A549 (cell line): Measurements from ENCODE around the gene C1orf21. TPM values are rescaled to one million over a fixed set of nuclear protein-coding genes. Genes with fewer than 3 reads are reported as not detected.

Source experiments
- ATAC-seq, 2 experiments: fragments of 200-7000 bp in 1 of 2; fragments of >200 bp in 1 of 2; cut with Nextera tagmentation in 1 of 2; cut with Tn5 transposase in 1 of 2; 3 replicates each; pipeline versions ENCODE4 v1.8.0 to v1.9.1; 2018 to 2020; ENCODE audit warnings: mild to moderate bottlenecking in 1 of 2, moderate library complexity in 1 of 2
- CTCF ChIA-PET: fragments of 300-600 bp; sonication (Branson Sonifier 250); formaldehyde crosslinking; extraction: SDS; loops from one replicate; lab custom pipeline; 2021; ENCODE audit warnings: antibody characterized with exemption, inconsistent platforms; lab: Yijun Ruan, JAX
- POLR2A ChIA-PET: fragments of 350-600 bp; formaldehyde crosslinking; extraction: SDS; loops from one replicate; lab custom pipeline; 2021; ENCODE audit warnings: antibody characterized with exemption, inconsistent platforms; lab: Yijun Ruan, JAX
- DNase-seq, 2 experiments: peaks; one replicate each; pipeline versions ENCODE4 v3.0.0 to v3.0.0-alpha.2; 2011 to 2016; ENCODE audit warnings: low read depth in 1 of 2, low spot score in 1 of 2
- FAIRE-seq: peaks from 2 replicates; lab custom pipeline; 2011; peaks lifted over from hg19 to GRCh38; lab: Jason Lieb, UNC
- H3K27ac ChIP-seq, 2 experiments: fragments of >200 bp; sonication (Bioruptor Twin); formaldehyde crosslinking; 3 replicates each; pipeline ENCODE4 v1.5.1; 2016 to 2017
- H3K4me1 ChIP-seq: fragments of >200 bp; sonication (Bioruptor Twin); formaldehyde crosslinking; 3 replicates; pipeline ENCODE4 v1.6.1; 2016
- H3K4me2 ChIP-seq: fragments of >200 bp; sonication (Bioruptor Twin); formaldehyde crosslinking; 3 replicates; pipeline ENCODE4 v1.6.1; 2016
- H3K4me3 ChIP-seq: fragments of >200 bp; sonication (Bioruptor Twin); formaldehyde crosslinking; 3 replicates; pipeline ENCODE4 v1.5.1; 2016
- H3K9me3 ChIP-seq: fragments of >200 bp; sonication (Bioruptor Twin); formaldehyde crosslinking; 3 replicates; pipeline ENCODE4 v1.6.1; 2016
- CBX2 ChIP-seq: fragments of 200-600 bp; sonication (generic); IDR thresholded peaks from 2 replicates; pipeline ENCODE4 v1.6.1; 2016; ENCODE audit warnings: low read depth, mild to moderate bottlenecking, borderline replicate concordance
- CEBPB ChIP-seq, 2 experiments: fragments of >200 bp in 1 of 2; sonication (Bioruptor Twin) in 1 of 2; formaldehyde crosslinking in 1 of 2; IDR thresholded peaks; 2 replicates each; pipeline ENCODE4 v1.6.1; 2012 to 2016
- CHD2 ChIP-seq: fragments of 150-350 bp; IDR thresholded peaks from 2 replicates; pipeline ENCODE4 v1.6.1; 2014; ENCODE audit warnings: low read length; ENCODE audit not compliant: partially characterized antibody
- EHF ChIP-seq: fragments of 250-450 bp; sonication (Bioruptor Pico); IDR thresholded peaks from 2 replicates; pipeline ENCODE4 v1.5.0; 2020; ENCODE audit warnings: mild to moderate bottlenecking
- ESRRA ChIP-seq: fragments of 150-350 bp; IDR thresholded peaks from 2 replicates; pipeline ENCODE4 v1.6.1; 2014; ENCODE audit warnings: mild to moderate bottlenecking, low read length, borderline replicate concordance
- FOSL2 ChIP-seq, 2 experiments: fragments of 450-650 bp in 1 of 2; fragments of >200 bp in 1 of 2; sonication (Bioruptor Twin) in 1 of 2; formaldehyde crosslinking; IDR thresholded peaks; 2 replicates each; pipeline versions ENCODE4 v1.5.0 to v1.6.1; 2016 to 2020; ENCODE audit warnings: mild to moderate bottlenecking in 1 of 2, moderate library complexity in 1 of 2
- GATA3 ChIP-seq: IDR thresholded peaks from 2 replicates; pipeline ENCODE4 v1.6.1; 2012; ENCODE audit warnings: borderline replicate concordance
- HEYL ChIP-seq: fragments of 250-450 bp; sonication (Bioruptor Pico); IDR thresholded peaks from 2 replicates; pipeline ENCODE4 v1.8.0; 2021; ENCODE audit warnings: mild to moderate bottlenecking, moderate library complexity
- HOXA7 ChIP-seq: fragments of 250-450 bp; sonication (Bioruptor Pico); IDR thresholded peaks from 2 replicates; pipeline ENCODE4 v1.5.0; 2020; ENCODE audit warnings: mild to moderate bottlenecking, moderate library complexity
- KDM5A ChIP-seq: fragments of 200-600 bp; sonication (generic); IDR thresholded peaks from 2 replicates; pipeline ENCODE4 v1.6.1; 2016; ENCODE audit warnings: antibody characterized with exemption, mild to moderate bottlenecking
- MAZ ChIP-seq: fragments of 150-350 bp; IDR thresholded peaks from 2 replicates; pipeline ENCODE4 v1.6.1; 2014; ENCODE audit warnings: antibody characterized with exemption, low read depth, low read length, borderline replicate concordance
- NR3C1 ChIP-seq: fragments of >200 bp; sonication (Bioruptor Twin); formaldehyde crosslinking; IDR thresholded peaks from 3 replicates; pipeline ENCODE4 v1.6.1; 2017
- PHF8 ChIP-seq: fragments of 200-600 bp; sonication (generic); IDR thresholded peaks from 2 replicates; pipeline ENCODE4 v1.6.1; 2016; ENCODE audit warnings: low read depth, mild to moderate bottlenecking, antibody characterized with exemption, moderate library complexity, borderline replicate concordance
- POLR2A ChIP-seq: IDR thresholded peaks from 2 replicates; pipeline ENCODE4 v1.6.1; 2012; ENCODE audit warnings: mild to moderate bottlenecking, low read length
- POLR2AphosphoS2 ChIP-seq: conservative IDR thresholded peaks from 2 replicates; pipeline ENCODE4 v1.6.1; 2012; ENCODE audit warnings: low read length, improper control_type of control experiment, inconsistent platforms
- RCOR1 ChIP-seq: fragments of 150-350 bp; IDR thresholded peaks from 2 replicates; pipeline ENCODE4 v1.6.1; 2014; ENCODE audit warnings: antibody characterized with exemption, low read length, low read depth
- RFX5 ChIP-seq: fragments of 450-650 bp; IDR thresholded peaks from 2 replicates; pipeline ENCODE4 v1.7.1; 2014; ENCODE audit warnings: antibody characterized with exemption, mild to moderate bottlenecking, moderate library complexity
- SMC3 ChIP-seq: fragments of >200 bp; sonication (Bioruptor Twin); formaldehyde crosslinking; IDR thresholded peaks from 3 replicates; pipeline ENCODE4 v1.6.1; 2018; ENCODE audit warnings: inconsistent platforms
- TP53 ChIP-seq: fragments of 250-450 bp; sonication (Bioruptor Pico); IDR thresholded peaks from 2 replicates; pipeline ENCODE4 v1.5.0; 2021; ENCODE audit warnings: mild to moderate bottlenecking, moderate library complexity
- WGBS: methylation state at CpG from one replicate; pipeline ENCODE4 v1.1.6; 2017; ENCODE audit errors: missing lambda C conversion rate; 5-methylcytosine and 5-hydroxymethylcytosine counted together
- polyA plus RNA-seq, 4 experiments: library from polyadenylated mRNA; depleted of rRNA in 3 of 4; stranded (reverse); fragments of >200 nt; fragmentation: RNase III in 1 of 4; extraction: RNeasy Plus Mini Kit Qiagen cat#74134 plus additional on column Dnase treatment in 1 of 4; gene quantifications; 2 replicates in 3 of 4; 3 replicates in 1 of 4; pipeline ENCODE4 v1.2.3, GENCODE V29; 2011 to 2017
- TF ChIP-seq, protein P1 (sequence below): fragments of 250-450 bp; sonication (Bioruptor Pico); IDR thresholded peaks from 2 replicates; pipeline ENCODE4 v1.5.0; 2021; ENCODE audit warnings: mild to moderate bottlenecking, moderate library complexity, borderline replicate concordance
- TF ChIP-seq, protein P2 (sequence below): IDR thresholded peaks from 2 replicates; pipeline ENCODE4 v1.6.1; 2012; ENCODE audit warnings: low read depth, borderline replicate concordance
- TF ChIP-seq, protein P3 (sequence below): fragments of >200 bp; sonication (Bioruptor Twin); formaldehyde crosslinking; IDR thresholded peaks from 2 replicates; pipeline ENCODE4 v1.6.1; 2016

The C1orf21 gene
- polyA plus RNA-seq, 2 of the 4 experiments (the other 2 are of a cell fraction), result 11.4 to 11.6 TPM

DNA sequence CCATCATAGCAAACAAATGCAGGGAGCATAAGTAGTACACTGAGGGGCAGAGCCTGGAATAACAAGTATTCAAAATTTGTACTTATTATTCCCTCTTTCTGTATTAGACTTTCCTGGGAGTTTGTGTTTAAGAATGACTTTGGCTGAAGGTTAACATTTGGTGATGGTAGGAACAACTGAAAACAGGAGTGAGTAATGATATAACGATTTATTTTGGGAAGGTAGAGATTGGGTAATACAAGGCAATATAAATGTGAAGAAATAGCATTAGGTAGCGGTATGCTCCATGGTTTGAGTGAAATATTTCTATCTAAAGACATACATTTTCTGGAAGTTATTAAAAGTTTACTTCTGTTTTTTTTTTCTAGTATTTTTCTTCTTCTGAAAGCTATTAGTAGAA, 18.5 kb upstream of the C1orf21 start:
- H3K4me2 ChIP-seq, result no peak overlapping the region
- no peak overlapping the region for H3K27ac ChIP-seq
- ChIA-PET CTCF (no interaction called here), POLR2A (no interaction called here)
- H3K4me1 ChIP-seq, result no peaks in the 10 kb centered on the region
- ATAC-seq (no peak), DNase-seq (no peak), FAIRE-seq (no peak)
- WGBS, result 29% methylated on average over 2 of the region's 2 CpGs
- H3K9me3 ChIP-seq, result no peaks in the 10 kb centered on the region
- TF ChIP-seq, protein P1, sequence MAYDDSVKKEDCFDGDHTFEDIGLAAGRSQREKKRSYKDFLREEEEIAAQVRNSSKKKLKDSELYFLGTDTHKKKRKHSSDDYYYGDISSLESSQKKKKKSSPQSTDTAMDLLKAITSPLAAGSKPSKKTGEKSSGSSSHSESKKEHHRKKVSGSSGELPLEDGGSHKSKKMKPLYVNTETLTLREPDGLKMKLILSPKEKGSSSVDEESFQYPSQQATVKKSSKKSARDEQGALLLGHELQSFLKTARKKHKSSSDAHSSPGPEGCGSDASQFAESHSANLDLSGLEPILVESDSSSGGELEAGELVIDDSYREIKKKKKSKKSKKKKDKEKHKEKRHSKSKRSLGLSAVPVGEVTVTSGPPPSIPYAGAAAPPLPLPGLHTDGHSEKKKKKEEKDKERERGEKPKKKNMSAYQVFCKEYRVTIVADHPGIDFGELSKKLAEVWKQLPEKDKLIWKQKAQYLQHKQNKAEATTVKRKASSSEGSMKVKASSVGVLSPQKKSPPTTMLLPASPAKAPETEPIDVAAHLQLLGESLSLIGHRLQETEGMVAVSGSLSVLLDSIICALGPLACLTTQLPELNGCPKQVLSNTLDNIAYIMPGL (CRISPR knock-in tag), result no peak
- TF ChIP-seq GATA3 (no peak), HOXA7 (CRISPR knock-in tag) (no peak), RCOR1 (no peak), POLR2A (no peak), CBX2 (no peak), MAZ (no peak), SMC3 (no peak), EHF (CRISPR knock-in tag) (no peak), TP53 (CRISPR knock-in tag) (no peak), KDM5A (no peak), PHF8 (no peak), HEYL (CRISPR knock-in tag) (no peak)
- H3K4me3 ChIP-seq, result no peak overlapping the region

DNA sequence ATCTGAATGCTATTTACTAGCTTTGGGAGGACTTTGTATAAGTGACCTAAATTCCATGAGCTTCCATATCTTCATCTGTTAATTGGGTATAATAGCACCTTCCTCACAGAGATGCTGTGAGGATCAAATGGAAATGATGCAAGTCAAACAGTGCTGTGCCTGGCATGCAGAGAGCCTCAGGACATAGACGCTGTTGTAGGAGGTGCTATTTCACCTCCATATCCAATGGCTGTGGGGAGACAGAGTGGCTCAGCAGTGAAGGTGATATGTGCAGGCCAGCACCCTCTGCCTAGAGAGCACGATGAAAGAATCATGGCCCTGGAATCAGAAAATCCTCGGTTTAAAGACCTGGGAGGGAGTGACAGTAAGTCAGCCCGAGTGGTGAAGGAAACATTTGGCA, 16.0 kb upstream of the C1orf21 start:
- TF ChIP-seq, protein P2, sequence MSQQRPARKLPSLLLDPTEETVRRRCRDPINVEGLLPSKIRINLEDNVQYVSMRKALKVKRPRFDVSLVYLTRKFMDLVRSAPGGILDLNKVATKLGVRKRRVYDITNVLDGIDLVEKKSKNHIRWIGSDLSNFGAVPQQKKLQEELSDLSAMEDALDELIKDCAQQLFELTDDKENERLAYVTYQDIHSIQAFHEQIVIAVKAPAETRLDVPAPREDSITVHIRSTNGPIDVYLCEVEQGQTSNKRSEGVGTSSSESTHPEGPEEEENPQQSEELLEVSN, result no peak
- TF ChIP-seq FOSL2 (IDR thresholded peaks at IDR 0.05), result no peak
- no peak for TF ChIP-seq FOSL2 (CRISPR knock-in tag; IDR thresholded peaks at IDR 0.05)
- TF ChIP-seq ESRRA, result no peak
- no peak for TF ChIP-seq EHF (CRISPR knock-in tag)
- no peak for TF ChIP-seq NR3C1
- TF ChIP-seq CHD2, result no peak
- no peak for TF ChIP-seq RFX5
- TF ChIP-seq POLR2AphosphoS2, result no peak
- TF ChIP-seq, protein P1 (CRISPR knock-in tag), result no peak
- TF ChIP-seq CEBPB (IDR thresholded peaks at IDR 0.05), result no peak
- TF ChIP-seq, protein P3, sequence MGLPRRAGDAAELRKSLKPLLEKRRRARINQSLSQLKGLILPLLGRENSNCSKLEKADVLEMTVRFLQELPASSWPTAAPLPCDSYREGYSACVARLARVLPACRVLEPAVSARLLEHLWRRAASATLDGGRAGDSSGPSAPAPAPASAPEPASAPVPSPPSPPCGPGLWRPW, result no peak
- POLR2A ChIA-PET, result no interaction called here

More for the DNA sequence above, 16.0 kb upstream of the C1orf21 start:
- no peaks in the 10 kb centered on the region for H3K9me3 ChIP-seq
- no peak for FAIRE-seq
- WGBS, result 47% methylated on average over 4 of the region's 4 CpGs
- no peaks in the 10 kb centered on the region for H3K4me1 ChIP-seq
- CTCF ChIA-PET, result interaction anchor here (1.0 kb wide), 2 partner anchors 10 to 37 kb away, joined by 3 to 4 read pairs; no protein-coding TSS in a partner anchor
- no peak overlapping the region for H3K4me2 ChIP-seq
- no peak overlapping the region for H3K4me3 ChIP-seq
- ATAC-seq, result no peak
- DNase-seq, result no peak
- no peak overlapping the region for H3K27ac ChIP-seq
